OCI-LY7 (cell line): ENCODE results near the gene SORBS2. TPM values are rescaled to one million over a fixed set of nuclear protein-coding genes. Genes with fewer than 3 reads are reported as not detected.

Experiments
- BruUV-seq: library from RNA; stranded (reverse); fragments of 400-500 nt; replicated peaks from 2 replicates; lab custom pipeline; 2021; lab: Mats Ljungman, UMichigan
- CTCF ChIA-PET: fragments of 300-600 bp; sonication (Branson Sonifier 250); formaldehyde crosslinking; loops from one replicate; lab custom pipeline; 2022; ENCODE audit warnings: antibody characterized with exemption; ENCODE audit not compliant: unreplicated experiment; lab: Charles Lee
- POLR2A ChIA-PET: fragments of 300-600 bp; sonication (Branson Sonifier 250); formaldehyde crosslinking; loops from one replicate; lab custom pipeline; 2022; ENCODE audit warnings: antibody characterized with exemption; lab: Charles Lee
- DNase-seq: peaks from one replicate; pipeline ENCODE4 v3.0.0-alpha.2; 2015; ENCODE audit warnings: low spot score
- H2AFZ ChIP-seq: fragments of 200-600 bp; sonication (generic), shearing (Covaris generic); 2 replicates; pipeline ENCODE4 v1.6.1; 2014; ENCODE audit warnings: mild to moderate bottlenecking, antibody characterized with exemption, low read length, moderate library complexity
- H3K27ac ChIP-seq: fragments of 200-600 bp; sonication (generic); 2 replicates; pipeline ENCODE4 v1.5.1; 2014; ENCODE audit warnings: mixed run types, low read depth, mild to moderate bottlenecking, moderate library complexity, low read length, inconsistent platforms; ENCODE audit not compliant: poor library complexity, severe bottlenecking
- H3K36me3 ChIP-seq: fragments of 200-600 bp; sonication (generic); 2 replicates; pipeline ENCODE4 v1.6.1; 2014; ENCODE audit warnings: mild to moderate bottlenecking, antibody characterized with exemption, low read length, moderate library complexity, mixed read lengths; ENCODE audit not compliant: insufficient read depth
- H3K4me1 ChIP-seq: fragments of 200-600 bp; sonication (generic); 2 replicates; pipeline ENCODE4 v1.5.1; 2014; ENCODE audit warnings: mild to moderate bottlenecking, low read length; ENCODE audit not compliant: insufficient read depth, poor library complexity, severe bottlenecking
- H3K4me2 ChIP-seq: fragments of 200-600 bp; sonication (generic); 2 replicates; pipeline ENCODE4 v1.6.1; 2014; ENCODE audit warnings: mild to moderate bottlenecking, low read length
- H3K4me3 ChIP-seq: fragments of 200-600 bp; sonication (generic); 2 replicates; pipeline ENCODE4 v1.5.1; 2014; ENCODE audit warnings: mild to moderate bottlenecking, low read depth, low read length; ENCODE audit not compliant: poor library complexity, severe bottlenecking
- H3K79me2 ChIP-seq: fragments of 200-600 bp; sonication (generic); 2 replicates; pipeline ENCODE4 v1.6.1; 2016; ENCODE audit warnings: low read depth, mild to moderate bottlenecking, low read length, moderate library complexity, mixed read lengths; ENCODE audit not compliant: insufficient read depth
- H3K9me2 ChIP-seq: fragments of 200-600 bp; sonication (generic); 2 replicates; pipeline ENCODE4 v1.6.1; 2016; ENCODE audit warnings: mild to moderate bottlenecking, low read length, mixed read lengths; ENCODE audit not compliant: insufficient read depth
- H3K9me3 ChIP-seq: fragments of 200-600 bp; sonication (generic); 2 replicates; pipeline ENCODE4 v1.6.1; 2014; ENCODE audit warnings: mild to moderate bottlenecking, mixed run types, low read length, mixed read lengths
- H4K20me1 ChIP-seq: fragments of 200-600 bp; sonication (generic); 2 replicates; pipeline ENCODE4 v1.6.1; 2014; ENCODE audit warnings: mild to moderate bottlenecking, antibody characterized with exemption, low read length, moderate library complexity, mixed read lengths; ENCODE audit not compliant: insufficient read depth
- CTCF ChIP-seq: fragments of 200-600 bp; sonication (generic); conservative IDR thresholded peaks from 2 replicates; pipeline ENCODE4 v1.5.1; 2014; ENCODE audit warnings: mild to moderate bottlenecking, antibody characterized with exemption, low read length, moderate library complexity, mixed read lengths
- EZH2phosphoT487 ChIP-seq: fragments of 200-600 bp; sonication (generic); IDR thresholded peaks from 2 replicates; pipeline ENCODE4 v1.6.1; 2018; ENCODE audit warnings: low read depth, borderline replicate concordance, mild to moderate bottlenecking, mixed run types, antibody characterized with exemption, low read length, moderate library complexity, mixed read lengths
- intact Hi-C: fragments of 100-400 bp; cut with micrococcal nuclease; formaldehyde crosslinking; loops from one replicate; pipeline ENCODE4 v1.10.0; 2022; ENCODE audit not compliant: unreplicated experiment
- total RNA-seq, 2 experiments: library from RNA; depleted of rRNA in 1 of 2; stranded (reverse); fragments of >200 nt in 1 of 2; shearing (Covaris generic) in 1 of 2; gene quantifications; 2 replicates each; pipeline ENCODE4 v1.2.3, GENCODE V29; 2014 to 2022

The SORBS2 gene
- total RNA-seq, 2 experiments from 2014 or later, result 33.2 to 43.5 TPM

DNA sequence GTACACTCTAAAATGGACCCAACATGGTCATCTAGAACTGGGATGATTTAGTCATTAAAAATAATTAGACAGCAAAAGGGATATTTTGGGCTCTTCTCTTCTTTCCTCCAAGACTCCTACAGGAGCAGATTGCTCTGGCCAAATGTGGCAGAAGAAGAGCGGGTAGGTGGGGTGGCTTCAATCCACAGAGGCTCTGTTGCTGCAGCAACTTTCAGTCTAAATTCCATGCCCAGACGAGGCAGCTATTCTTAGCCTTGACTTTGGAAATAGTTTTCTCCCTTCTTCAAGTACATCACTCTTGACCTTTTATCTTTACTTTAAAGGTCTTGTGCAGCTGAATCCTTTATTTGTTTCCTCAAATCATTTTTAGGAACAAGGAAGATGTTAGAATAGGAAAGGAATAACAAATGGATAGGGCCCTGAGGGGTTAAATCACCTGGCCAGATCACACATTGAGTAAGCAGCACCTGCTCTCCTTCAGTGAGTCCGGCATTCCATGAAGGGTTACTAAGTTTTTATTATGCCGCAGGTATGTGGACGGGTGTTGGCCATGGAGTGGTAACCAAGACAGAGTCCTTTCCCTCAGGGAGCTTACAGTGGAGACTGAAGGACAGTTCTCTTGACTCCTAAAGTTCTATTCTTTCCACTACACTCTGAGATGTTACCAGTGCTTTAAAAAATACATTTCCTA is 19.3 kb upstream of the SORBS2 start:
- H3K9me2 ChIP-seq, result no peaks in the 10 kb centered on the region
- H3K79me2 ChIP-seq, result no peaks in the 10 kb centered on the region
- no peak overlapping the region for H2AFZ ChIP-seq
- CTCF ChIA-PET, result no interaction called here
- POLR2A ChIA-PET, result no interaction called here
- no peak for DNase-seq
- H3K4me3 ChIP-seq, result no peak overlapping the region
- no peak overlapping the region for H3K4me2 ChIP-seq
- H3K36me3 ChIP-seq, result no peaks in the 10 kb centered on the region
- no TSS peak for BruUV-seq
- intact Hi-C loops, result no loop called here
- no peak overlapping the region for H3K27ac ChIP-seq
- no peaks in the 10 kb centered on the region for H3K9me3 ChIP-seq
- no peaks in the 10 kb centered on the region for H3K4me1 ChIP-seq
- no peaks in the 10 kb centered on the region for H4K20me1 ChIP-seq
- TF ChIP-seq EZH2phosphoT487 (no peak), CTCF (no peak)

GRCh38 chr4:185830263-185830994 is 18.4 kb upstream of the SORBS2 start:
- no peak overlapping the region for H3K27ac ChIP-seq
- H3K79me2 ChIP-seq, result no peaks in the 10 kb centered on the region
- H3K9me2 ChIP-seq, result no peaks in the 10 kb centered on the region
- H3K36me3 ChIP-seq, result no peaks in the 10 kb centered on the region
- H2AFZ ChIP-seq, result no peak overlapping the region
- CTCF ChIA-PET, result no interaction called here
- H3K9me3 ChIP-seq, result no peaks in the 10 kb centered on the region
- H4K20me1 ChIP-seq, result no peaks in the 10 kb centered on the region
- POLR2A ChIA-PET, result interaction anchor here (0.8 kb wide), 1 partner anchor 212 kb away, joined by 3 read pairs; no protein-coding TSS in a partner anchor
- TF ChIP-seq EZH2phosphoT487, result no peak
- TF ChIP-seq CTCF, result no peak
- no TSS peak for BruUV-seq
- no peak overlapping the region for H3K4me2 ChIP-seq
- DNase-seq, result no peak
- intact Hi-C loops, result no loop called here
- H3K4me3 ChIP-seq, result no peak overlapping the region
- H3K4me1 ChIP-seq, result no peaks in the 10 kb centered on the region

DNA sequence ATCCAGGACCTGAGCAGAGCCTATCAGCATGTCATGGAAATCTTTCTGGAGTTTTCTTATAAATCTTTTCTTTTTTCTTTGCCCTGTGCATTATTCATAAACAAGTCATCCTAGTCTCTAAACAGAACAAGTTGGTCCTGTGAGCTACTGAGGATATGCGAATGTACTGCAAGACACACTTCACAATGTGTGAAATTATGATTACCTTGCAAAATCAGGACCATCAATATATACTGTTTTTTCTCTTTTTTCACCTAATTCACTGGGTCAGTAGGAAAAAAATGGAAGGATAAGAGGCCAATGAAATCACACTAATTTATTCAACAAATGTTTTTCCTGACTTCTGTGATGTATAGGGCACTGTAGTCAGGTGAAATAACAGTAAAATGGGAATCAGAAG is 14.4 kb upstream of the SORBS2 start:
- no peak overlapping the region for H3K27ac ChIP-seq
- H3K9me2 ChIP-seq, result no peaks in the 10 kb centered on the region
- no peaks in the 10 kb centered on the region for H3K79me2 ChIP-seq
- TF ChIP-seq CTCF, result no peak
- TF ChIP-seq EZH2phosphoT487, result no peak
- H3K4me3 ChIP-seq, result no peak overlapping the region
- DNase-seq, result no peak
- intact Hi-C loops, result no loop called here
- no peaks in the 10 kb centered on the region for H3K9me3 ChIP-seq
- H3K4me2 ChIP-seq, result no peak overlapping the region
- no peaks in the 10 kb centered on the region for H4K20me1 ChIP-seq
- H3K36me3 ChIP-seq, result no peaks in the 10 kb centered on the region
- BruUV-seq, result no TSS peak
- ChIA-PET POLR2A (no interaction called here), CTCF (no interaction called here)
- H3K4me1 ChIP-seq, result no peaks in the 10 kb centered on the region
- H2AFZ ChIP-seq, result no peak overlapping the region
